Measurements from ENCODE around the gene VPS8.

Gene VPS8

GRCh38 chr3:185063431-185063830, 251.5 kb downstream of the VPS8 start (continued):
- TF ChIP-seq REST (tag by site-specific recombination; IDR thresholded peaks at IDR 0.05): no peak
- no peak for TF ChIP-seq ZNF571 (tag by site-specific recombination; IDR thresholded peaks at IDR 0.05)
- TF ChIP-seq ZNF2 (tag by site-specific recombination; IDR thresholded peaks at IDR 0.05): no peak

- no peaks in the 10 kb centered on the region for H3K4me1 ChIP-seq (ENCODE audit: control insufficient read depth, insufficient read depth, low read length)
- H3K9me3 ChIP-seq (ENCODE audit: control insufficient read depth, insufficient read depth, low read depth, low read length): no peaks in the 10 kb centered on the region
- ChIA-PET CTCF (interaction anchor here (1.2 kb wide), 1 partner anchor 244 kb away, joined by 4 read pairs; no protein-coding TSS in a partner anchor), POLR2A (no interaction called here)
- no peak overlapping the region for H3K27ac ChIP-seq (ENCODE audit: extremely low read depth, low read depth, low read length)
- H3K36me3 ChIP-seq (ENCODE audit: control insufficient read depth in 2 of 2, insufficient read depth in 1 of 2, low read length in 2 of 2): no peaks in the 10 kb centered on the region
- TF ChIP-seq MEIS1 (CRISPR knock-in tag; IDR thresholded peaks at IDR 0.05; ENCODE audit: borderline replicate concordance) (no peak), ZNF660 (tag by site-specific recombination; IDR thresholded peaks at IDR 0.05) (no peak), ZBTB49 (tag by site-specific recombination; IDR thresholded peaks at IDR 0.05; ENCODE audit: low read depth) (no peak), PRDM10 (tag by site-specific recombination; IDR thresholded peaks at IDR 0.05) (no peak), KLF9 (tag by site-specific recombination; IDR thresholded peaks at IDR 0.05; ENCODE audit: low read depth) (no peak), REST (tag by site-specific recombination; IDR thresholded peaks at IDR 0.05) (no peak), ZNF830 (tag by site-specific recombination; IDR thresholded peaks at IDR 0.05; ENCODE audit: low read depth) (no peak), ZNF571 (tag by site-specific recombination; IDR thresholded peaks at IDR 0.05) (no peak), AEBP2 (tag by site-specific recombination; IDR thresholded peaks at IDR 0.05; ENCODE audit: borderline replicate concordance) (no peak)
- no peak overlapping the region for H3K4me3 ChIP-seq (ENCODE audit: low read depth, low read length)
Measured at GRCh38 chr3:185065059-185065458, 253.1 kb downstream of the VPS8 start.

All from HEK293 (cell line).